ENCODE data around the gene TMEM117.
A peak's percentile ranks its signal among the peaks of the same experiment; 100 is the strongest.
"Not testable (repeated sequence)": the region's sequence is repeated elsewhere in the genome, so short reads cannot be mapped to it uniquely, and the experiment has no call there.

TMEM117 gene

GRCh38 chr12:44044491-44044890 is 208.6 kb downstream of the TMEM117 start:
- DNase-seq (ENCODE audit: low spot score in 2 of 2); H3K36me3 ChIP-seq (replicated peaks); H3K27me3 ChIP-seq (ENCODE audit: low read depth); H3K4me3 ChIP-seq; in situ Hi-C loops (cut with MboI; ENCODE audit: low sequenced_read_pairs); H3K9me3 ChIP-seq; H3K4me1 ChIP-seq: not testable (repeated sequence)

GRCh38 chr12:44046732-44047417 is 211.0 kb downstream of the TMEM117 start:
- no peak overlapping the region for H3K4me3 ChIP-seq
- no peaks in the 10 kb centered on the region for H3K9me3 ChIP-seq
- no peaks in the 10 kb centered on the region for H3K4me1 ChIP-seq
- DNase-seq (ENCODE audit: low spot score in 2 of 2), result no peak
- no peaks in the 10 kb centered on the region for H3K27me3 ChIP-seq (ENCODE audit: low read depth)
- no peaks in the 10 kb centered on the region for H3K36me3 ChIP-seq (replicated peaks)
- in situ Hi-C loops (cut with MboI; ENCODE audit: low sequenced_read_pairs), result no loop called here

- in situ Hi-C loops (cut with MboI; ENCODE audit: low sequenced_read_pairs), result no loop called here
- no peak overlapping the region for H3K4me3 ChIP-seq
- H3K36me3 ChIP-seq (replicated peaks), result no peaks in the 10 kb centered on the region
- no peaks in the 10 kb centered on the region for H3K27me3 ChIP-seq (ENCODE audit: low read depth)
- no peaks in the 10 kb centered on the region for H3K9me3 ChIP-seq
- no peak for DNase-seq (ENCODE audit: low spot score in 2 of 2)
- H3K4me1 ChIP-seq, result no peaks in the 10 kb centered on the region
These were observed 216.7 kb downstream of the TMEM117 start for GRCh38 chr12:44052554-44052953.

- Histone ChIP-seq H3K36me3 (replicated peaks) (no peaks in the 10 kb centered on the region), H3K27me3 (ENCODE audit: low read depth) (no peaks in the 10 kb centered on the region), H3K4me1 (no peaks in the 10 kb centered on the region), H3K9me3 (no peaks in the 10 kb centered on the region), H3K4me3 (no peak overlapping the region)
- peak in 1 of 2 experiments; percentile 5 for DNase-seq (ENCODE audit: low spot score in 2 of 2)
- in situ Hi-C loops (cut with MboI; ENCODE audit: low sequenced_read_pairs), result no loop called here
These were observed 217.8 kb downstream of the TMEM117 start for GRCh38 chr12:44053549-44054127.

GRCh38 chr12:44054281-44054680 is 218.4 kb downstream of the TMEM117 start:
- Histone ChIP-seq H3K27me3 (ENCODE audit: low read depth) (no peaks in the 10 kb centered on the region), H3K4me3 (no peak overlapping the region), H3K36me3 (replicated peaks) (no peaks in the 10 kb centered on the region), H3K4me1 (no peaks in the 10 kb centered on the region), H3K9me3 (no peaks in the 10 kb centered on the region)
- in situ Hi-C loops (cut with MboI; ENCODE audit: low sequenced_read_pairs), result no loop called here
- DNase-seq (ENCODE audit: low spot score in 2 of 2), result no peak

- DNase-seq (ENCODE audit: low spot score in 2 of 2), result no peak
- no peaks in the 10 kb centered on the region for H3K4me1 ChIP-seq
- H3K27me3 ChIP-seq (ENCODE audit: low read depth), result no peaks in the 10 kb centered on the region
- in situ Hi-C loops (cut with MboI; ENCODE audit: low sequenced_read_pairs), result no loop called here
- H3K36me3 ChIP-seq (replicated peaks), result no peaks in the 10 kb centered on the region
- H3K9me3 ChIP-seq, result no peaks in the 10 kb centered on the region
- no peak overlapping the region for H3K4me3 ChIP-seq
These were observed 222.5 kb downstream of the TMEM117 start for GRCh38 chr12:44058366-44058765.

- no peaks in the 10 kb centered on the region; the same call in 1 of the 2 replicates for H3K4me1 ChIP-seq
- in situ Hi-C loops (cut with MboI; ENCODE audit: low sequenced_read_pairs), result no loop called here
- H3K27me3 ChIP-seq (ENCODE audit: low read depth), result no peaks in the 10 kb centered on the region
- no peak for DNase-seq (ENCODE audit: low spot score in 2 of 2)
- H3K9me3 ChIP-seq, result no peaks in the 10 kb centered on the region
- H3K4me3 ChIP-seq, result no peak overlapping the region
- H3K36me3 ChIP-seq (replicated peaks), result no peaks in the 10 kb centered on the region
These were observed 223.6 kb downstream of the TMEM117 start for GRCh38 chr12:44059476-44059875.

GRCh38 chr12:44063671-44064070 is 227.8 kb downstream of the TMEM117 start:
- H3K4me1 ChIP-seq, result no peaks in the 10 kb centered on the region; the same call in 1 of the 2 replicates
- H3K4me3 ChIP-seq, result no peak overlapping the region
- no peaks in the 10 kb centered on the region for H3K9me3 ChIP-seq
- H3K36me3 ChIP-seq (replicated peaks), result no peaks in the 10 kb centered on the region
- DNase-seq (ENCODE audit: low spot score in 2 of 2), result no peak
- in situ Hi-C loops (cut with MboI; ENCODE audit: low sequenced_read_pairs), result no loop called here
- H3K27me3 ChIP-seq (ENCODE audit: low read depth), result no peaks in the 10 kb centered on the region

- no peak for DNase-seq (ENCODE audit: low spot score in 2 of 2)
- Histone ChIP-seq H3K9me3 (no peaks in the 10 kb centered on the region), H3K27me3 (ENCODE audit: low read depth) (no peaks in the 10 kb centered on the region), H3K36me3 (replicated peaks) (no peaks in the 10 kb centered on the region), H3K4me3 (no peak overlapping the region), H3K4me1 (peaks cover 7% of the 10 kb centered on the region)
- in situ Hi-C loops (cut with MboI; ENCODE audit: low sequenced_read_pairs), result no loop called here
These were observed 241.0 kb downstream of the TMEM117 start for GRCh38 chr12:44076871-44077270.

GRCh38 chr12:44077294-44077693 is 241.4 kb downstream of the TMEM117 start:
- peaks cover 7% of the 10 kb centered on the region for H3K4me1 ChIP-seq
- no peaks in the 10 kb centered on the region for H3K36me3 ChIP-seq (replicated peaks)
- in situ Hi-C loops (cut with MboI; ENCODE audit: low sequenced_read_pairs), result no loop called here
- DNase-seq (ENCODE audit: low spot score in 2 of 2), result no peak
- H3K27me3 ChIP-seq (ENCODE audit: low read depth), result no peaks in the 10 kb centered on the region
- H3K9me3 ChIP-seq, result no peaks in the 10 kb centered on the region
- H3K4me3 ChIP-seq, result no peak overlapping the region

- Histone ChIP-seq H3K9me3 (no peaks in the 10 kb centered on the region), H3K4me3 (no peak overlapping the region), H3K4me1 (peaks cover 3% of the 10 kb centered on the region; the same call in 1 of the 2 replicates), H3K27me3 (ENCODE audit: low read depth) (no peaks in the 10 kb centered on the region), H3K36me3 (replicated peaks) (no peaks in the 10 kb centered on the region)
- in situ Hi-C loops (cut with MboI; ENCODE audit: low sequenced_read_pairs), result no loop called here
- no peak for DNase-seq (ENCODE audit: low spot score in 2 of 2)
These were observed 242.4 kb downstream of the TMEM117 start for GRCh38 chr12:44078273-44078672.

- in situ Hi-C loops (cut with MboI; ENCODE audit: low sequenced_read_pairs), result no loop called here
- Histone ChIP-seq H3K9me3 (no peaks in the 10 kb centered on the region), H3K27me3 (ENCODE audit: low read depth) (no peaks in the 10 kb centered on the region), H3K36me3 (replicated peaks) (no peaks in the 10 kb centered on the region), H3K4me3 (no peak overlapping the region), H3K4me1 (no peaks in the 10 kb centered on the region)
- no peak for DNase-seq (ENCODE audit: low spot score in 2 of 2)
These were observed 252.8 kb downstream of the TMEM117 start for GRCh38 chr12:44088647-44089046.

GRCh38 chr12:44091948-44092606 is 256.2 kb downstream of the TMEM117 start:
- in situ Hi-C loops (cut with MboI; ENCODE audit: low sequenced_read_pairs), result no loop called here
- H3K4me1 ChIP-seq, result no peaks in the 10 kb centered on the region

GRCh38 chr12:44098786-44099185 is 262.9 kb downstream of the TMEM117 start:
- no peaks in the 10 kb centered on the region for H3K4me1 ChIP-seq
- no peaks in the 10 kb centered on the region for H3K36me3 ChIP-seq (replicated peaks)
- DNase-seq (ENCODE audit: low spot score in 2 of 2), result no peak
- in situ Hi-C loops (cut with MboI; ENCODE audit: low sequenced_read_pairs), result no loop called here
- no peaks in the 10 kb centered on the region for H3K9me3 ChIP-seq
- H3K4me3 ChIP-seq, result no peak overlapping the region
- H3K27me3 ChIP-seq (ENCODE audit: low read depth), result no peaks in the 10 kb centered on the region

More at GRCh38 chr12:44091948-44092606, 256.2 kb downstream of the TMEM117 start:
- Histone ChIP-seq H3K9me3 (no peaks in the 10 kb centered on the region), H3K27me3 (ENCODE audit: low read depth) (no peaks in the 10 kb centered on the region), H3K4me3 (no peak overlapping the region), H3K36me3 (replicated peaks) (no peaks in the 10 kb centered on the region)
- DNase-seq (ENCODE audit: low spot score in 2 of 2), result no peak

All from HAP-1 (cell line).